Stimulated activated naive B cell treated with anti-CD40 and anti-IgM and Interleukin-4, amounts not matched to agents 10 μg/mL and 1 μg/mL and 100 μg/mL, for 72 hours (primary cell): ENCODE data around the gene HMX3.
A peak's percentile ranks its signal among the peaks of the same experiment; 100 is the strongest.

Experiments
- ATAC-seq, 2 donors: fragments of 150-1000 bp; cut with Tn5 transposase; replicated peaks; 2 replicates each; pipeline ENCODE4 v1.10.0; 2021; ENCODE audit warnings: moderate library complexity in 1 of 2
- DNase-seq: peaks from one replicate; pipeline ENCODE4 v3.0.0; 2021
- H3K27ac Mint-ChIP-seq: one replicate; pipeline ENCODE4 v1.8.0; 2022; ENCODE audit warnings: mild to moderate bottlenecking, mixed read lengths
- H3K27me3 Mint-ChIP-seq, 2 donors: one replicate each; pipeline ENCODE4 v1.8.0; 2022; ENCODE audit warnings: mixed read lengths in 2 of 2
- H3K36me3 Mint-ChIP-seq, 2 donors: one replicate each; pipeline ENCODE4 v1.8.0; 2022; ENCODE audit warnings: mixed read lengths in 2 of 2, mild to moderate bottlenecking in 1 of 2
- H3K4me1 Mint-ChIP-seq, 2 donors: one replicate each; pipeline ENCODE4 v1.8.0; 2022; ENCODE audit warnings: mixed read lengths in 2 of 2, mild to moderate bottlenecking in 1 of 2
- H3K4me3 Mint-ChIP-seq, 2 donors: one replicate each; pipeline ENCODE4 v1.8.0; 2022; ENCODE audit warnings: mild to moderate bottlenecking in 2 of 2, mixed read lengths in 2 of 2, moderate library complexity in 1 of 2
- H3K9me3 Mint-ChIP-seq, 2 donors: one replicate each; pipeline ENCODE4 v1.8.0; 2022; ENCODE audit warnings: mixed read lengths in 2 of 2, mild to moderate bottlenecking in 1 of 2

HMX3 gene

GRCh38 chr10:123148414-123149161 lies 12.8 kb downstream of the HMX3 start:
- H3K9me3 Mint-ChIP-seq: peaks cover 0 to 2% of the 10 kb centered on the region in 2 donors
- H3K36me3 Mint-ChIP-seq: peaks cover 0 to 3% of the 10 kb centered on the region in 2 donors
- H3K27ac Mint-ChIP-seq: peak overlapping the region; percentile 91
- peaks cover 26 to 47% of the 10 kb centered on the region in 2 donors for H3K4me1 Mint-ChIP-seq
- DNase-seq: no peak
- peak overlapping the region; percentile 68 to 83 for H3K4me3 Mint-ChIP-seq
- ATAC-seq: no peak
- H3K27me3 Mint-ChIP-seq: peaks cover 44 to 69% of the 10 kb centered on the region in 2 donors

- peaks cover 26 to 47% of the 10 kb centered on the region in 2 donors for H3K4me1 Mint-ChIP-seq
- DNase-seq (no peak), ATAC-seq (no peak)
- H3K36me3 Mint-ChIP-seq: peaks cover 1 to 4% of the 10 kb centered on the region in 2 donors
- peak overlapping the region; percentile 68 to 83 for H3K4me3 Mint-ChIP-seq
- peaks cover 0 to 2% of the 10 kb centered on the region in 2 donors for H3K9me3 Mint-ChIP-seq
- peak overlapping the region; percentile 91 for H3K27ac Mint-ChIP-seq
- H3K27me3 Mint-ChIP-seq: peaks cover 41 to 63% of the 10 kb centered on the region in 2 donors
Measured at GRCh38 chr10:123149162-123149567, 13.4 kb downstream of the HMX3 start.

DNA sequence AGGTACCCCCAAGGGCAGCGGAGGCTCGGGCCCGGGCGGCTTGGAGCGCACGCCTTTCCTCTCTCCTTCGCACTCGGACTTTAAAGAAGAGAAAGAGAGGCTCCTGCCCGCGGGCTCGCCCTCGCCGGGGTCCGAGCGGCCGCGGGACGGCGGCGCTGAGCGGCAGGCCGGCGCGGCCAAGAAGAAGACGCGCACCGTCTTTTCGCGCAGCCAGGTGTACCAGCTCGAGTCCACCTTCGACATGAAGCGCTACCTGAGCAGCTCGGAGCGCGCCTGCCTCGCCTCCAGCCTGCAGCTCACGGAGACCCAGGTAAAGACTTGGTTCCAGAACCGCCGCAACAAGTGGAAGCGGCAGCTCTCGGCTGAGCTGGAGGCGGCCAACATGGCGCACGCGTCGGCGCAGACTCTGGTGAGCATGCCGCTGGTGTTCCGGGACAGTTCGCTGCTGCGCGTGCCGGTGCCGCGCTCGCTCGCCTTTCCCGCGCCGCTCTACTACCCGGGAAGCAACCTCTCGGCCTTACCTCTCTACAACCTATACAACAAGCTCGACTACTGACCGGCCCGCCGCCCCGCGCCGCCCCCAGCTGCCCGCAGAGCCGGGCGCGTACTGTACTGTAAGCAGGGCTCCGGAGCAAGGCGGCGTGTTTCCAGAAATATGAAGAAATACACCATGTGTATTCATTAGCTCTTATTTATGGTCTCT lies 13.9 kb downstream of the HMX3 start:
- peak overlapping the region; percentile 81 to 83 for H3K4me3 Mint-ChIP-seq
- peak overlapping the region; percentile 91 for H3K27ac Mint-ChIP-seq
- H3K36me3 Mint-ChIP-seq: peaks cover 4 to 5% of the 10 kb centered on the region in 2 donors
- peaks cover 0 to 2% of the 10 kb centered on the region in 2 donors for H3K9me3 Mint-ChIP-seq
- ATAC-seq (no peak), DNase-seq (no peak)
- H3K27me3 Mint-ChIP-seq: peaks cover 35 to 57% of the 10 kb centered on the region in 2 donors
- peaks cover 23 to 45% of the 10 kb centered on the region in 2 donors for H3K4me1 Mint-ChIP-seq

DNA sequence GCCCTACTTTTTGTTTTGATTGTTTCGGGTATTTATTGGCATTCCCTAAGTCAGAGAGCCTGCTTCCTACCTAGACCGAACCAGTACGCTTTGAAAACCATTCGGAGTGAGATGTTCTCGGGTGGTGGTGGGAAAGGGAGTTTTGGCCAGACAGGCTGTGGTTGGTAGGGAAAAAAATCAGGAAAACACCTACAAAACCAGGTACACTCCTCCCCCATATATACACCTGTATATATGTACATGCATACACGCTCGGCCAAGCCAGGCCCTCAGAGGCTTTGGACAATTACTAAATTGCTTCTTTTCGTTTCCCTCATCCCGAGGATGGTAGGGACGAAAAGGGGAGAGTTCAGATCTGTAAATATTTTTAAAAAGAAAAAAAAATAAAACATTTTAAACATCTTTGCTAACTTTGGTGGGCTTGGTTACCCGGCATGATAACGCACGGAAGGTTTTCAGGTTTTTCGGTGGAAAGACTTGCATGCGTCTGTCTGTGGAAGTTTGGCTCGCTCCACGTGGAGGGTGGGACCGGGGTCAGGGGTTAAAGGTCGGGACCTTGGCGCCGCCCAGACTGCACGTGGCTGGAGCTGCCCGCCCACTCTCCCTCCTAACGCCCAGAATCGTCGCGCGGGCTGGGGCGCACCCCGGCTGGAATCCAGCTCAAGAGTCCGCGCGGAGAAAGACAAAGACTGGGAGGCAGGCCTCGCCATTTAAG lies 14.7 kb downstream of the HMX3 start:
- H3K4me1 Mint-ChIP-seq: peaks cover 19 to 44% of the 10 kb centered on the region in 2 donors
- DNase-seq (no peak), ATAC-seq (no peak)
- H3K4me3 Mint-ChIP-seq: peak overlapping the region; percentile 81 to 83
- peak overlapping the region; percentile 65 for H3K27ac Mint-ChIP-seq
- no peaks in the 10 kb centered on the region for H3K9me3 Mint-ChIP-seq
- H3K36me3 Mint-ChIP-seq: peaks cover 6 to 9% of the 10 kb centered on the region in 2 donors
- peaks cover 28 to 50% of the 10 kb centered on the region in 2 donors for H3K27me3 Mint-ChIP-seq

DNA sequence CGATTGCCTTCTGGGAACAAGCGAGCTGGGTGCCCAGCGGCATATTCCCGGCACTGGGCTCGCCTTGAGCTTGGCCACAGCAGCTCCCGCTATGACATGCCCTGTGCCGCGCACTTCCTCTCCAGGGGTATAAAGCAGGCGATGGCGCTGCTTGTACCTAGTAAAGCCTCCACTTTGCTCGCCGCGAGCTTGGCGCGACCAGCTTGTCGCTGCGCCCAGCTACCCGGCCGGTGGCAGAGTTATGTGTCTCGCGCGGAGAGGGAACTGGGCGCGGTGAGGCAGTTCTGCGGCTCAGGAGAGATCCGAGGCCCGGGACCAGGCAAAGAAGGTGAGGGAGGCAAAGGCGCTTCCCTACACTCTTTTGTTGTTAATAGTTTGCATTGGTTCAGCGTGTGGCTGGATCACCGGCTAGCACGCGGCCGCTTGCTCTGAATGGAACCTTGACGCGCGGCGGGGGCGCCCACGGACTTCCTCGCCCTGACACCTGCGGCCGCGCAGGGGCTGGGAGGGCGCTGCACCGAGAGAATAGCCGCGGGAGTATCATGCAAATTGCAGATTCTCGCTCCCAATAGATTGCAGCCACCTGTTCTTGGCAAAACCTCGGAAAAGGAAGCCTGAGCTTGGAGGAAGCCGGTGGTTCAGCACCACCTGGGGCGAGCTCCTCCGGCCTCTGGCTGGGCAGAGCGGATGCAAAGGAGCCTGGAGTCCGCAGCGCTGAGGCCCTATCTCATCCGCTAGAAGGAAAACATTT lies 15.4 kb downstream of the HMX3 start:
- Mint-ChIP-seq H3K27me3 (peaks cover 23 to 43% of the 10 kb centered on the region in 2 donors), H3K36me3 (peaks cover 9 to 12% of the 10 kb centered on the region in 2 donors), H3K4me1 (peaks cover 19 to 43% of the 10 kb centered on the region in 2 donors), H3K4me3 (peak overlapping the region; percentile 57 to 58), H3K27ac (peak overlapping the region; percentile 47), H3K9me3 (no peaks in the 10 kb centered on the region)
- DNase-seq (no peak), ATAC-seq (no peak)

DNA sequence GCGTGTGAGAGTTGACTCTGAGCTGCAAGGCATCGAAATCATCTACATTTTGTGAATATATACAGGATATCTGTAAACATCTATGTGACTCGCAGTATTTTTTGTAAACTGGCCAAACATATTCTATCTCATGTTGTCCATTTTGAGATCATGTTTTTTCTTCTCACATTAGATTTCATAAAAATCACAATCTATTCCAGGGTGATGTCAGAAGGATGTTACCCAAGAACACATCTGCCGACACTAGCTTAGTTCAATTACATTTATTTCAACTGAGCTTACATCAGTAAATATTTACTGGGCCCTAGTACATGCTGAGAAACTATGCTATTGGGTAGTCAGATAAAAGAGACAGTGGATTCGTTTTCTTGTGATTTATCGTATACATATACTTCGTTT lies 16.0 kb downstream of the HMX3 start:
- ATAC-seq: no peak
- no peak overlapping the region for H3K27ac Mint-ChIP-seq
- no peaks in the 10 kb centered on the region for H3K9me3 Mint-ChIP-seq
- H3K36me3 Mint-ChIP-seq: peaks cover 14 to 18% of the 10 kb centered on the region in 2 donors
- peak overlapping the region; percentile 57 to 58 for H3K4me3 Mint-ChIP-seq
- DNase-seq: no peak
- H3K4me1 Mint-ChIP-seq: peaks cover 19 to 43% of the 10 kb centered on the region in 2 donors
- peaks cover 21 to 40% of the 10 kb centered on the region in 2 donors for H3K27me3 Mint-ChIP-seq

- ATAC-seq: no peak
- peak overlapping the region; percentile 93 to 100 for H3K4me3 Mint-ChIP-seq
- H3K27me3 Mint-ChIP-seq: peaks cover 14 to 27% of the 10 kb centered on the region in 2 donors
- H3K36me3 Mint-ChIP-seq: peaks cover 31 to 35% of the 10 kb centered on the region in 2 donors
- H3K4me1 Mint-ChIP-seq: peaks cover 21 to 53% of the 10 kb centered on the region in 2 donors
- DNase-seq: no peak
- no peaks in the 10 kb centered on the region for H3K9me3 Mint-ChIP-seq
- H3K27ac Mint-ChIP-seq: peak overlapping the region; percentile 99
Measured at GRCh38 chr10:123153486-123154091, 17.8 kb downstream of the HMX3 start.

DNA sequence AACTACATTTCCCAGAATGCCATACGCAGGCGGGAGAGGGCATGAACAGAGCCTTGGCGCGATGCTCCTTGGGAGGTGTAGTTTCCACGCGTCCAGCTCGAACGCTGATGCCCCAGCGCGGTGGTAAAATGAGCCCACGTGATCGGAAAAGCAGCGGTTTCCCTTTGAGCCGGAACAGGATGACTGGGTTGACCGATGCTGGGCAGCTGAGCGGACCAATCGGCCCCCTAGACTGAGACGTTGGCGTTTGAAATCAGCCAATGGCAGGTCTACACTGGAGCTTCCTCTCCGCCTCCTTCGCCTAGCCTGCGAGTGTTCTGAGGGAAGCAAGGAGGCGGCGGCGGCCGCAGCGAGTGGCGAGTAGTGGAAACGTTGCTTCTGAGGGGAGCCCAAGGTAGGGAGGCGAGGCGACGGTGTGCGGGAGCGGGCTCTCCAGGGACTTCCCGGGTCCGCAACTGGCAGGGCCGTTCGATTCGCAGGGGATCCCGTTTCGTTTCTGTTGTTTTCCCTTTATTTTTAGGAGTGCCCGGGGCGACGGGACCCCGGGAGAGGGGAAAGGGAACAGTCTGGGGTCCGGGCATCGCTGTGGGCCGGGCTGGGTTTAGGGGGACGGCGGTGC lies 18.4 kb downstream of the HMX3 start, which contains the start of gene BUB3:
TSS of gene BUB3 (plus strand) at position 311 of the 619 bp plus-strand sequence. CDS start 516 bp downstream, outside the sequence.
- Mint-ChIP-seq H3K4me1 (peaks cover 16 to 47% of the 10 kb centered on the region in 2 donors), H3K4me3 (peak within 1 kb of the TSS; percentile 93 to 100), H3K27me3 (peaks cover 8 to 21% of the 10 kb centered on the region in 2 donors), H3K9me3 (no peaks in the 10 kb centered on the region), H3K36me3 (peaks cover 29 to 35% of the 10 kb centered on the region in 2 donors), H3K27ac (peak within 1 kb of the TSS; percentile 99)
- ATAC-seq (peak; percentile 95 to 96), DNase-seq (peak; percentile 98)

- Mint-ChIP-seq H3K36me3 (peaks cover 29 to 35% of the 10 kb centered on the region in 2 donors), H3K27me3 (peaks cover 6 to 16% of the 10 kb centered on the region in 2 donors), H3K9me3 (no peaks in the 10 kb centered on the region), H3K4me1 (peaks cover 16 to 43% of the 10 kb centered on the region in 2 donors), H3K27ac (peak overlapping the region; percentile 99), H3K4me3 (peak overlapping the region; percentile 93 to 100)
- DNase-seq (peak; percentile 70), ATAC-seq (peak; percentile 64 to 70)
Measured at GRCh38 chr10:123154711-123155505, 19.1 kb downstream of the HMX3 start.

GRCh38 chr10:123156078-123156477 lies 20.3 kb downstream of the HMX3 start:
- H3K27ac Mint-ChIP-seq: no peak overlapping the region
- peaks cover 20 to 48% of the 10 kb centered on the region in 2 donors for H3K4me1 Mint-ChIP-seq
- no peak for ATAC-seq
- H3K27me3 Mint-ChIP-seq: peaks cover 6 to 11% of the 10 kb centered on the region in 2 donors
- H3K9me3 Mint-ChIP-seq: no peaks in the 10 kb centered on the region
- no peak for DNase-seq
- H3K36me3 Mint-ChIP-seq: peaks cover 35 to 42% of the 10 kb centered on the region in 2 donors
- H3K4me3 Mint-ChIP-seq: peak overlapping the region; percentile 10 to 12

- H3K36me3 Mint-ChIP-seq: peaks cover 40 to 49% of the 10 kb centered on the region in 2 donors
- ATAC-seq (no peak), DNase-seq (no peak)
- no peak overlapping the region for H3K4me3 Mint-ChIP-seq
- H3K9me3 Mint-ChIP-seq: no peaks in the 10 kb centered on the region
- no peak overlapping the region for H3K27ac Mint-ChIP-seq
- peaks cover 16 to 44% of the 10 kb centered on the region in 2 donors for H3K4me1 Mint-ChIP-seq
- peaks cover 6% of the 10 kb centered on the region in 2 donors for H3K27me3 Mint-ChIP-seq
Measured at GRCh38 chr10:123157210-123157609, 21.4 kb downstream of the HMX3 start.

DNA sequence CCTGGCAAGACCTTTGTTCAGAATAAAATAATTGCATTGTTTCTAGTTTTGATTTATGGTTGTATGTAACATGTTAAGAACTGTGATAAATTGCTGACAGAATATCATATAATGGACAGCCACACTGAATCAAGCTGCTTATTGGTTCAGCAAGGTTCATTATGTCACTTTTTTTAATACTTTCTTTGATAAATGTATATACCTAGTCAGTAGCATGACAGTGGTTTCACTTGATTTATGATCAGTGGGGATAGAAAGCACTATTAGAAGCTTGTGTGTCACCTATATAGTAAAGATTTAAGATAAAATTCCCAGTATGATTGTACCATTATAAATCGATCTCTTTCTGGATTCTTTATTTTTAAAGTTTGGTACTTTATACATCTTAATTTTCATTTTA lies 22.9 kb downstream of the HMX3 start:
- ATAC-seq: no peak
- no peak overlapping the region for H3K27ac Mint-ChIP-seq
- no peak overlapping the region for H3K4me3 Mint-ChIP-seq
- no peaks in the 10 kb centered on the region for H3K27me3 Mint-ChIP-seq
- no peak for DNase-seq
- peaks cover 41 to 53% of the 10 kb centered on the region in 2 donors for H3K36me3 Mint-ChIP-seq
- H3K4me1 Mint-ChIP-seq: peaks cover 16 to 44% of the 10 kb centered on the region in 2 donors
- no peaks in the 10 kb centered on the region for H3K9me3 Mint-ChIP-seq
